Dermis lymphatic vessel endothelial cell (primary cell): ENCODE results near the gene ITGA6. TPM values are rescaled to one million over a fixed set of nuclear protein-coding genes. Genes with fewer than 3 reads are reported as not detected.

Experiments used
- total RNA-seq: library from RNA; depleted of rRNA; stranded (reverse); fragments of >200 nt; gene quantifications from 2 replicates; pipeline ENCODE4 v1.2.1, GENCODE V29; 2014

Gene ITGA6
- 137 and 212 TPM in 2 replicates for total RNA-seq

DNA sequence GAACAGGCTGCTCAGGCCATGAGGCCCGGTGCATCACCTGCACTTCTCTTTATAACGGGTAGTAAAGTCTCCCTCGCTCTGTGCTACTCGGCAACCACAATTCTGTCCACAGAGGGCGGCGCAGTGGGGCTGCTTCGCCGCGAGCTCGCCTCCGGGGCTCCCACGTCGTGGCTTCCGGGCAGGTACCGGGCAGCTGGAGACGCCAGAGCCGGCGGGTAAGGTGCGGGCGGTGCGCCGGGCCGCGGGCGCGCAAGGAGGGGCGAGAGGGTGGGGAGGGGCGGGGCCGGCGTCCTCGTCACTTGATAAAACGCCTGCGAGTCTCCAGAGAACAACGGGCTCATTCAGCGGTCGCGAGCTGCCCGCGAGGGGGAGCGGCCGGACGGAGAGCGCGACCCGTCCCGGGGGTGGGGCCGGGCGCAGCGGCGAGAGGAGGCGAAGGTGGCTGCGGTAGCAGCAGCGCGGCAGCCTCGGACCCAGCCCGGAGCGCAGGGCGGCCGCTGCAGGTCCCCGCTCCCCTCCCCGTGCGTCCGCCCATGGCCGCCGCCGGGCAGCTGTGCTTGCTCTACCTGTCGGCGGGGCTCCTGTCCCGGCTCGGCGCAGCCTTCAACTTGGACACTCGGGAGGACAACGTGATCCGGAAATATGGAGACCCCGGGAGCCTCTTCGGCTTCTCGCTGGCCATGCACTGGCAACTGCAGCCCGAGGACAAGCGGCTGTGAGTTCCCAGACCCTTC is at the start of gene ITGA6:
ITGA6 (plus strand) TSS at position 331 of the 734 bp plus-strand sequence.

Other genes with a start within 250 kb of the ITGA6 start
- gene PDK1, start 128.5 kb downstream of the ITGA6 start, total RNA-seq = 6.3 and 8.8 TPM in 2 replicates